HepG2 (cell line): ENCODE data around the gene VAPB. TPM values are rescaled to one million over a fixed set of nuclear protein-coding genes. Genes with fewer than 3 reads are reported as not detected.

Source experiments
- ATF1 ChIP-seq: IDR thresholded peaks from 2 replicates; pipeline ENCODE4 v1.6.1; 2016; ENCODE audit warnings: mild to moderate bottlenecking, control low read depth
- ATF6 ChIP-seq: sonication (generic); formaldehyde crosslinking; conservative IDR thresholded peaks from 2 replicates; pipeline ENCODE4 v1.4.0; 2020; ENCODE audit warnings: missing genetic modification reagents
- CBX1 ChIP-seq: IDR thresholded peaks from one replicate; pipeline ENCODE4 v1.6.1; 2016; ENCODE audit warnings: antibody characterized with exemption, low read depth
- DBP ChIP-seq: sonication (generic); formaldehyde crosslinking; IDR thresholded peaks from 2 replicates; pipeline ENCODE4 v1.4.0; 2020; ENCODE audit warnings: missing genetic modification reagents; ENCODE audit errors: not compliant biosample characterization
- E2F1 ChIP-seq: sonication (generic); formaldehyde crosslinking; IDR thresholded peaks from 2 replicates; pipeline ENCODE4 v1.5.0; 2020; ENCODE audit warnings: missing genetic modification reagents
- EZH2 ChIP-seq: conservative IDR thresholded peaks from 2 replicates; pipeline ENCODE4 v1.6.1; 2012; ENCODE audit warnings: mild to moderate bottlenecking, low read depth, low read length, moderate library complexity
- FOSL1 ChIP-seq: sonication (generic); formaldehyde crosslinking; IDR thresholded peaks from 2 replicates; pipeline ENCODE4 v1.9.0; 2021; ENCODE audit warnings: missing genetic modification reagents, borderline replicate concordance
- GTF3A ChIP-seq: sonication (generic); formaldehyde crosslinking; conservative IDR thresholded peaks from 2 replicates; pipeline ENCODE4 v1.4.0; 2020; ENCODE audit warnings: mild to moderate bottlenecking, missing genetic modification reagents
- HDAC6 ChIP-seq: fragments of 200-600 bp; sonication (generic); IDR thresholded peaks from 2 replicates; pipeline ENCODE4 v1.7.0; 2017; ENCODE audit warnings: mild to moderate bottlenecking, antibody characterized with exemption, low read length, low read depth
- KLF6 ChIP-seq: IDR thresholded peaks from 2 replicates; pipeline ENCODE4 v1.8.0; 2016; ENCODE audit warnings: missing biosample characterization, missing genetic modification reagents
- NFYB ChIP-seq: sonication (generic); formaldehyde crosslinking; IDR thresholded peaks from 2 replicates; pipeline ENCODE4 v1.4.0; 2020; ENCODE audit warnings: missing genetic modification reagents
- SIN3B ChIP-seq: fragments of 150-350 bp; IDR thresholded peaks from 2 replicates; pipeline ENCODE4 v1.6.1; 2014; ENCODE audit warnings: low read length
- SNAI1 ChIP-seq: sonication (generic); formaldehyde crosslinking; IDR thresholded peaks from 2 replicates; pipeline ENCODE4 v1.5.0; 2020; ENCODE audit warnings: mild to moderate bottlenecking, missing genetic modification reagents, borderline replicate concordance
- SRSF9 ChIP-seq: fragments of 200-400 bp; formaldehyde crosslinking; IDR thresholded peaks from 2 replicates; pipeline ENCODE4 v1.6.1; 2018; ENCODE audit warnings: borderline replicate concordance, mild to moderate bottlenecking, low read depth, low read length; ENCODE audit not compliant: insufficient read depth, poor library complexity, severe bottlenecking
- TIGD3 ChIP-seq: sonication (generic); formaldehyde crosslinking; IDR thresholded peaks from 2 replicates; pipeline ENCODE4 v1.5.1; 2020; ENCODE audit warnings: mild to moderate bottlenecking, missing genetic modification reagents, borderline replicate concordance
- WIZ ChIP-seq: sonication (generic); formaldehyde crosslinking; IDR thresholded peaks from 2 replicates; pipeline ENCODE4 v1.5.1; 2020; ENCODE audit warnings: mild to moderate bottlenecking, missing genetic modification reagents
- ZFY ChIP-seq: sonication (generic); formaldehyde crosslinking; IDR thresholded peaks from 2 replicates; pipeline ENCODE4 v1.4.0; 2020; ENCODE audit warnings: missing genetic modification reagents
- ZNF138 ChIP-seq: sonication (generic); formaldehyde crosslinking; IDR thresholded peaks from 2 replicates; pipeline ENCODE4 v1.5.0; 2020; ENCODE audit warnings: mild to moderate bottlenecking, low read depth, missing genetic modification reagents
- ZNF20 ChIP-seq: sonication (generic); formaldehyde crosslinking; IDR thresholded peaks from 2 replicates; pipeline ENCODE4 v1.4.0; 2020; ENCODE audit warnings: mild to moderate bottlenecking, moderate library complexity, missing genetic modification reagents
- ZNF335 ChIP-seq: sonication (generic); formaldehyde crosslinking; IDR thresholded peaks from 2 replicates; pipeline ENCODE4 v1.4.0; 2020; ENCODE audit warnings: missing genetic modification reagents
- ZNF563 ChIP-seq: sonication (generic); formaldehyde crosslinking; IDR thresholded peaks from 2 replicates; pipeline ENCODE4 v1.8.0; 2022; ENCODE audit warnings: mild to moderate bottlenecking, moderate library complexity, missing genetic modification reagents
- ZNF615 ChIP-seq: sonication (generic); formaldehyde crosslinking; IDR thresholded peaks from 2 replicates; pipeline ENCODE4 v1.5.0; 2020; ENCODE audit warnings: mild to moderate bottlenecking, missing genetic modification reagents, borderline replicate concordance
- ZNF790 ChIP-seq: sonication (generic); formaldehyde crosslinking; IDR thresholded peaks from 2 replicates; pipeline ENCODE4 v1.8.0; 2022; ENCODE audit warnings: missing genetic modification reagents, mild to moderate bottlenecking, borderline replicate concordance
- ZSCAN22 ChIP-seq: sonication (generic); formaldehyde crosslinking; IDR thresholded peaks from 2 replicates; pipeline ENCODE4 v1.4.0; 2020; ENCODE audit warnings: mild to moderate bottlenecking, missing genetic modification reagents
- ZSCAN25 ChIP-seq: sonication (generic); formaldehyde crosslinking; IDR thresholded peaks from 2 replicates; pipeline ENCODE4 v1.8.0; 2022; ENCODE audit warnings: mild to moderate bottlenecking, missing genetic modification reagents
- polyA plus RNA-seq, 8 experiments: library from polyadenylated mRNA; depleted of rRNA in 3 of 8; stranded (reverse) in 7 of 8; unstranded in 1 of 8; fragments of >200 nt; fragmentation: Illumina TruSeq in 4 of 8; extraction: Trizol in 4 of 8; gene quantifications; 2 replicates each; pipeline versions ENCODE4 v1.2.1 to v1.2.3, GENCODE V29; 2011 to 2016; ENCODE audit warnings: low read depth in 4 of 8, missing spikeins in 1 of 8, mixed read lengths in 1 of 8; ENCODE audit not compliant: insufficient read depth in 1 of 8
- total RNA-seq, 5 experiments: library from RNA; depleted of rRNA; stranded (reverse); fragments of >200 nt; fragmentation: Illumina TruSeq; extraction: Trizol; gene quantifications; 2 replicates each; pipeline ENCODE4 v1.2.3, GENCODE V29; 2016; ENCODE audit warnings: low read depth in 1 of 5

VAPB gene
- total and polyA plus RNA-seq, 2 of the 13 experiments (the other 11 are each of a cell fraction or from before 2014, with no cell fraction given), result 18.6 to 48.5 TPM

DNA sequence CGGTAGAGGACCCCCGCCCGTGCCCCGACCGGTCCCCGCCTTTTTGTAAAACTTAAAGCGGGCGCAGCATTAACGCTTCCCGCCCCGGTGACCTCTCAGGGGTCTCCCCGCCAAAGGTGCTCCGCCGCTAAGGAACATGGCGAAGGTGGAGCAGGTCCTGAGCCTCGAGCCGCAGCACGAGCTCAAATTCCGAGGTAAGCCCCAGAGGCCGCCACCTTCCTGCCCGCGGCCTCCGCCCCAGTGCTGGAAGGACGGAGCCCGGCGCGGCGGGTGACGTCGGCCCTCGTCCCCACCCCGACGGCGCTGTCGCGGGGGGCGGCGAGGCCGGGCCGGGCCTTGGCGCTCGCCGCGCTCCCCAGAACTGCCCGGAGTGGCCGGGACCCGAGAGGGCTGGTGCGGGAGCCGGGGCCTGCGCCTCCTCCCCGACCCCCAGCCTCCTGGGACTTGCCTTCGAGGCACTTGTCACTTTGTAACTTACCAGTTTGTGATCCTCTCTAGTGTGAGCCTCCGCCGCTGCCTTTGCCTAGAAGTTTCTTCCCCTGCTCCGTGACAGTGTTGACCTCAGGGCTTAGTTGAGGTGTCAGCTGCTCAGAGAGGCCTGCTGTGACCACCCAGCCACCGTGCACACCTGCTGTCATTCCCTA is 417 bp downstream of the VAPB start (continued):
- TF ChIP-seq ATF6 (CRISPR knock-in tag), result no peak; the same call in 1 of the 2 replicates
- no peak for TF ChIP-seq DBP (CRISPR knock-in tag)
- TF ChIP-seq ZNF615, result no peak
- no peak for TF ChIP-seq ZNF790
- TF ChIP-seq ATF1, result no peak
- no peak for TF ChIP-seq HDAC6
- no peak for TF ChIP-seq ZNF20 (CRISPR knock-in tag)
- TF ChIP-seq ZNF138 (CRISPR knock-in tag), result no peak
- no peak for TF ChIP-seq ZSCAN22 (CRISPR knock-in tag)
- TF ChIP-seq E2F1 (CRISPR knock-in tag), result 0 out of 2 replicates have a peak, but pooled peaks have one; percentile 2
- no peak for TF ChIP-seq ZNF335 (CRISPR knock-in tag)
- no peak for TF ChIP-seq SIN3B
- peak; percentile 20; the same call in 1 of the 2 replicates for TF ChIP-seq FOSL1 (CRISPR knock-in tag)
- no peak for TF ChIP-seq CBX1
- no peak for TF ChIP-seq GTF3A (CRISPR knock-in tag)
- no peak for TF ChIP-seq KLF6 (CRISPR knock-in tag)
- no peak; the same call in 1 of the 2 replicates for TF ChIP-seq ZSCAN25 (CRISPR knock-in tag)
- TF ChIP-seq NFYB (CRISPR knock-in tag), result no peak
- TF ChIP-seq SRSF9, result no peak
- no peak for TF ChIP-seq TIGD3 (CRISPR knock-in tag)
- TF ChIP-seq EZH2, result no peak
- no peak for TF ChIP-seq SNAI1 (CRISPR knock-in tag)
- peak; percentile 72 for TF ChIP-seq ZNF563 (CRISPR knock-in tag)
- TF ChIP-seq ZFY, result peak; percentile 91
- TF ChIP-seq WIZ (CRISPR knock-in tag), result 0 out of 2 replicates have a peak, but pooled peaks have one; percentile 87
